K562 (cell line): Measurements from ENCODE around the gene ANKRD1.

Experiments used
- POLR2AphosphoS5 ChIP-seq: IDR thresholded peaks from 2 replicates; pipeline ENCODE4 v1.6.1; 2011; ENCODE audit warnings: mild to moderate bottlenecking, low read depth, low read length, moderate library complexity; ENCODE audit not compliant: control insufficient read depth, insufficient read depth
- SNIP1 ChIP-seq: fragments of 450-650 bp; IDR thresholded peaks from 2 replicates; pipeline ENCODE4 v1.7.1; 2017; ENCODE audit warnings: low read depth, mild to moderate bottlenecking
- TF ChIP-seq, protein P1 (sequence below), 3 experiments: IDR thresholded peaks in 2 of 3; conservative IDR thresholded peaks in 1 of 3; 2 replicates each; pipeline ENCODE4 v1.5.1; 2011 to 2012; ENCODE audit warnings: low read length in 3 of 3, mild to moderate bottlenecking in 3 of 3, control low read depth in 2 of 3, improper control_type of control experiment in 1 of 3, inconsistent platforms in 1 of 3, low read depth in 1 of 3, mixed read lengths in 1 of 3, moderate library complexity in 1 of 3; ENCODE audit not compliant: insufficient read depth in 2 of 3
- TF ChIP-seq, protein P2 (sequence below), 2 experiments: fragments of 450-650 bp in 1 of 2; sonication (generic) in 1 of 2; formaldehyde crosslinking in 1 of 2; IDR thresholded peaks in 1 of 2; conservative IDR thresholded peaks in 1 of 2; 2 replicates each; pipeline versions ENCODE4 v1.6.1 to v1.8.1; 2016 to 2023; ENCODE audit warnings: mild to moderate bottlenecking in 2 of 2, moderate library complexity in 2 of 2, inconsistent platforms in 1 of 2, missing genetic modification reagents in 1 of 2

DNA sequence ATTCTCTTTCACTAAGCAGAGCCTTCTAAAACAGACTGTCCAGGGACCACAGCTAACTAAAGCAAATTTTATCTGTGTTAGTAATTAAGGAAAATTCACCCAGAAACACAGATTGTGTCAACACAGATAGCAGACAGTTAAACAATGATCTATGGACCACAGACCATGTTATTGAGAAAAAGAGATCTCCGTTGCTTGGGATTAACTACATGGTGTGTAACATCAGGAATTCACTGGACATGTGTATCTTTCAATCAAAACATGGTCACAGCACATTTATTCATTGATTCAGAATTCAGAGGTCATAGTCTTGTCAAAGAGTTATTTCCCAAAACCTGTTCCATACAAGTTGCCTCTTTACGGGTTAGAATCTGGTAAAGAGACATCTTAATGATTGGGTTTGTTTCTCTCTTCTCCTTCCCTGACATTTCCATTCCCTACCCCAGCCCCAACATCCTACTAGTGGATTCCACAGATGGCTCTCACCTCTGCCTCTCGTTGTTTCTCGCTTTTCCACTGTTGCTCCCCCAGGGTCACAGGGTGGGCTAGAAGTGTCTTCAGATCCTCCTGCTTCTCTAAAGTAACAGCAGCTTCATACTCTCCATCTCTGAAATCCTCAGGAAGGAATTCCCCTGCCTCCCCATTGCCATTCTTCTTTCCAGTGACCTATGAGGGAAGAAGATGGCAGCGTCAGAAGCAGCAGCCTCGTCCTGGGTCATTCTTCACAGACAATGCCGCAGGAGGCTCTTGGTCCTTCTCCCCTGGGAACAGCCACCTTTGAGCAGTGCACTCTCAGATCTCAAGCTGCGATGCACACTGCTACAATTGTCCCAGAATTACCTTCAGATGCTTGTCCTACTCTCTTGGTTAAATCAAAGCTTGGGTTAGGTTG, 958 bp downstream of the ANKRD1 start:
- TF ChIP-seq POLR2AphosphoS5 (no peak), SNIP1 (no peak)
- TF ChIP-seq, protein P1, sequence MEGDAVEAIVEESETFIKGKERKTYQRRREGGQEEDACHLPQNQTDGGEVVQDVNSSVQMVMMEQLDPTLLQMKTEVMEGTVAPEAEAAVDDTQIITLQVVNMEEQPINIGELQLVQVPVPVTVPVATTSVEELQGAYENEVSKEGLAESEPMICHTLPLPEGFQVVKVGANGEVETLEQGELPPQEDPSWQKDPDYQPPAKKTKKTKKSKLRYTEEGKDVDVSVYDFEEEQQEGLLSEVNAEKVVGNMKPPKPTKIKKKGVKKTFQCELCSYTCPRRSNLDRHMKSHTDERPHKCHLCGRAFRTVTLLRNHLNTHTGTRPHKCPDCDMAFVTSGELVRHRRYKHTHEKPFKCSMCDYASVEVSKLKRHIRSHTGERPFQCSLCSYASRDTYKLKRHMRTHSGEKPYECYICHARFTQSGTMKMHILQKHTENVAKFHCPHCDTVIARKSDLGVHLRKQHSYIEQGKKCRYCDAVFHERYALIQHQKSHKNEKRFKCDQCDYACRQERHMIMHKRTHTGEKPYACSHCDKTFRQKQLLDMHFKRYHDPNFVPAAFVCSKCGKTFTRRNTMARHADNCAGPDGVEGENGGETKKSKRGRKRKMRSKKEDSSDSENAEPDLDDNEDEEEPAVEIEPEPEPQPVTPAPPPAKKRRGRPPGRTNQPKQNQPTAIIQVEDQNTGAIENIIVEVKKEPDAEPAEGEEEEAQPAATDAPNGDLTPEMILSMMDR (IDR thresholded peaks at IDR 0.05 in 2 of 3, conservative IDR thresholded peaks at IDR 0.05 in 1 of 3; ENCODE audit: insufficient read depth in 2 of 3, low read depth in 1 of 3, low read length in 3 of 3), result no peak
- TF ChIP-seq, protein P2, sequence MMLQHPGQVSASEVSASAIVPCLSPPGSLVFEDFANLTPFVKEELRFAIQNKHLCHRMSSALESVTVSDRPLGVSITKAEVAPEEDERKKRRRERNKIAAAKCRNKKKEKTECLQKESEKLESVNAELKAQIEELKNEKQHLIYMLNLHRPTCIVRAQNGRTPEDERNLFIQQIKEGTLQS (IDR thresholded peaks at IDR 0.05), result no peak
- TF ChIP-seq, protein P2 (CRISPR knock-in tag; conservative IDR thresholded peaks at IDR 0.05), result no peak
